Left lung (tissue), 10 donors: ENCODE measurements around the gene PRDM8. TPM values are rescaled to one million over a fixed set of nuclear protein-coding genes. Genes with fewer than 3 reads are reported as not detected.

Experiments used
- ATAC-seq: fragments of 200-7000 bp; cut with Tn5 transposase; one replicate; pipeline ENCODE4 v1.9.1; 2020; ENCODE audit warnings: moderate library complexity
- DNase-seq, 4 donors: peaks; one replicate each; pipeline ENCODE4 v3.0.0-alpha.2; 2013 to 2020
- H3K27ac ChIP-seq, 2 donors: fragments of 200-600 bp; sonication (generic) in 1 of 2; one replicate each; pipeline versions ENCODE4 v1.5.0 to v1.8.0; 2020 to 2021
- H3K27me3 ChIP-seq, 2 donors: fragments of 200-600 bp; sonication (generic) in 1 of 2; one replicate each; pipeline versions ENCODE4 v1.5.0 to v1.8.0; 2020 to 2021
- H3K36me3 ChIP-seq, 2 donors: fragments of 200-600 bp; sonication (generic) in 1 of 2; one replicate each; pipeline versions ENCODE4 v1.5.0 to v1.8.0; 2020 to 2021
- H3K4me1 ChIP-seq, 2 donors: fragments of 200-600 bp; one replicate each; pipeline ENCODE4 v1.8.0; 2021
- H3K4me3 ChIP-seq, 2 donors: fragments of 200-600 bp; sonication (generic) in 1 of 2; one replicate each; pipeline versions ENCODE4 v1.5.0 to v1.8.0; 2020 to 2021; ENCODE audit warnings: mild to moderate bottlenecking in 1 of 2
- H3K9me3 ChIP-seq, 2 donors: fragments of 200-600 bp; sonication (generic) in 1 of 2; one replicate each; pipeline versions ENCODE4 v1.5.0 to v1.8.0; 2020 to 2021
- CTCF ChIP-seq, 2 donors: fragments of 200-600 bp; sonication (generic) in 1 of 2; IDR thresholded peaks; one replicate each; pipeline versions ENCODE4 v1.5.0 to v1.8.0; 2021; ENCODE audit warnings: antibody characterized with exemption in 2 of 2
- intact Hi-C, 2 donors: fragments of 100-400 bp; cut with DNase I; formaldehyde crosslinking; loops; one replicate each; pipeline versions ENCODE4 v1.11.2 to v1.14.2; 2022
- polyA plus RNA-seq, 6 donors: library from polyadenylated mRNA; unstranded; fragments of 120-200 nt; gene quantifications; one replicate each; pipeline ENCODE4 v1.2.1, GENCODE V29; 2013; ENCODE audit not compliant: insufficient read length in 6 of 6
- total RNA-seq, 2 donors: library from RNA; stranded (reverse); fragmentation: NEBNext Ultra II Directional; extraction: Animal tissue kit (Norgen Biotek cat#: 25700); gene quantifications; one replicate each; pipeline ENCODE4 v1.2.1, GENCODE V29; 2021
- donor health status: DM: no; HTN: yes; CAD: no.
- donor health status: DM: no; HTN: no; CAD: no.

PRDM8 gene
- total and polyA plus RNA-seq, 8 donors = 0.41 to 1.9 (median 1.2) TPM

- H3K4me3 ChIP-seq = no peak overlapping the region
- no peaks in the 10 kb centered on the region for H3K27me3 ChIP-seq
- no peaks in the 10 kb centered on the region for H3K36me3 ChIP-seq
- no peak overlapping the region for H3K27ac ChIP-seq
- no peak for TF ChIP-seq CTCF (IDR thresholded peaks at IDR 0.05)
- no peaks in the 10 kb centered on the region for H3K4me1 ChIP-seq
- peaks cover 0 to 7% of the 10 kb centered on the region in 2 donors for H3K9me3 ChIP-seq
- no peak for ATAC-seq
- no peak for DNase-seq
- intact Hi-C loops = no loop called here
These were observed 42.8 kb upstream of the PRDM8 start for GRCh38 chr4:80154545-80154933.

- no peaks in the 10 kb centered on the region for H3K36me3 ChIP-seq
- no peaks in the 10 kb centered on the region for H3K4me1 ChIP-seq
- no peak for ATAC-seq
- TF ChIP-seq CTCF (IDR thresholded peaks at IDR 0.05) = no peak
- intact Hi-C loops = no loop called here
- no peaks in the 10 kb centered on the region for H3K27me3 ChIP-seq
- peaks cover 0 to 7% of the 10 kb centered on the region in 2 donors for H3K9me3 ChIP-seq
- no peak overlapping the region for H3K27ac ChIP-seq
- no peak overlapping the region for H3K4me3 ChIP-seq
- DNase-seq = no peak
These were observed 41.9 kb upstream of the PRDM8 start for GRCh38 chr4:80155316-80155982.

GRCh38 chr4:80156410-80156809, 40.9 kb upstream of the PRDM8 start:
- intact Hi-C loops = no loop called here
- Histone ChIP-seq H3K4me1 (no peaks in the 10 kb centered on the region), H3K9me3 (peaks cover 0 to 7% of the 10 kb centered on the region in 2 donors), H3K27me3 (no peaks in the 10 kb centered on the region), H3K4me3 (no peak overlapping the region), H3K36me3 (no peaks in the 10 kb centered on the region), H3K27ac (no peak overlapping the region)
- TF ChIP-seq CTCF (IDR thresholded peaks at IDR 0.05) = no peak
- ATAC-seq = no peak
- no peak for DNase-seq

GRCh38 chr4:80161413-80162058, 35.8 kb upstream of the PRDM8 start:
- intact Hi-C loops = no loop called here
- DNase-seq = no peak
- no peak for ATAC-seq
- Histone ChIP-seq H3K27ac (no peak overlapping the region), H3K4me1 (no peaks in the 10 kb centered on the region), H3K4me3 (no peak overlapping the region), H3K36me3 (no peaks in the 10 kb centered on the region), H3K27me3 (no peaks in the 10 kb centered on the region), H3K9me3 (peaks cover 0 to 7% of the 10 kb centered on the region in 2 donors)
- no peak for TF ChIP-seq CTCF (IDR thresholded peaks at IDR 0.05)

- DNase-seq (no peak), ATAC-seq (no peak)
- TF ChIP-seq CTCF (IDR thresholded peaks at IDR 0.05) = no peak
- Histone ChIP-seq H3K36me3 (no peaks in the 10 kb centered on the region), H3K9me3 (peaks cover 0 to 7% of the 10 kb centered on the region in 2 donors), H3K4me3 (no peak overlapping the region), H3K27ac (no peak overlapping the region), H3K4me1 (no peaks in the 10 kb centered on the region), H3K27me3 (no peaks in the 10 kb centered on the region)
- intact Hi-C loops = no loop called here
These were observed 34.9 kb upstream of the PRDM8 start for GRCh38 chr4:80162418-80162817.
